GM12878 (cell line): ENCODE results near the gene ADGRV1. TPM values are rescaled to one million over a fixed set of nuclear protein-coding genes. Genes with fewer than 3 reads are reported as not detected.

Experiments
- ATAC-seq: fragments of 200-7000 bp; cut with Tn5 transposase; 3 replicates; pipeline ENCODE4 v1.9.1; 2020; ENCODE audit warnings: mild to moderate bottlenecking, moderate library complexity
- BruUV-seq: library from RNA; stranded (reverse); fragments of 400-500 nt; replicated peaks from 2 replicates; lab custom pipeline; 2021; lab: Mats Ljungman, UMichigan
- CTCF ChIA-PET: fragments of 300-600 bp; sonication (Branson Sonifier 250); formaldehyde crosslinking; extraction: SDS; loops from one replicate; lab custom pipeline; 2021; ENCODE audit warnings: inconsistent platforms; lab: Yijun Ruan, JAX
- POLR2A ChIA-PET: fragments of 350-600 bp; formaldehyde crosslinking; extraction: SDS; loops from one replicate; lab custom pipeline; 2021; ENCODE audit warnings: inconsistent platforms; lab: Charles Lee
- RAD21 ChIA-PET: fragments of 300-600 bp; sonication (Branson Sonifier 250); formaldehyde crosslinking; loops from one replicate; lab custom pipeline; 2023; ENCODE audit warnings: antibody characterized with exemption; ENCODE audit not compliant: unreplicated experiment; lab: Charles Lee
- SMC1A ChIA-PET: fragments of 300-600 bp; sonication (Branson Sonifier 250); formaldehyde crosslinking; loops from one replicate; lab custom pipeline; 2023; ENCODE audit not compliant: unreplicated experiment, uncharacterized antibody; lab: Charles Lee
- DNase-seq: peaks from one replicate; pipeline ENCODE4 v3.0.0-alpha.2; 2011; ENCODE audit warnings: low read depth, low spot score
- FAIRE-seq: peaks from 3 replicates; lab custom pipeline; 2011; peaks lifted over from hg19 to GRCh38; lab: Jason Lieb, UNC
- H2AFZ ChIP-seq: 2 replicates; pipeline ENCODE4 v1.6.0; 2011; ENCODE audit warnings: low read depth, low read length, control low read depth; ENCODE audit not compliant: control insufficient read depth
- H3K27ac ChIP-seq: 2 replicates; pipeline ENCODE4 v1.5.1; 2011; ENCODE audit warnings: control low read depth; ENCODE audit not compliant: control insufficient read depth, insufficient read depth
- H3K27me3 ChIP-seq, 2 experiments: replicated peaks in 1 of 2; 2 replicates each; pipeline versions ENCODE4 v1.6.0 to v1.6.1; 2011; ENCODE audit warnings: low read length in 1 of 2; ENCODE audit not compliant: control insufficient read depth in 2 of 2, insufficient read depth in 2 of 2
- H3K36me3 ChIP-seq, 2 experiments: 2 replicates each; pipeline ENCODE4 v1.5.1; 2011; ENCODE audit warnings: low read length in 1 of 2; ENCODE audit not compliant: control insufficient read depth in 2 of 2, insufficient read depth in 2 of 2
- H3K4me1 ChIP-seq: 2 replicates; pipeline ENCODE4 v1.6.1; 2011; ENCODE audit warnings: mild to moderate bottlenecking, low read length, moderate library complexity, mixed read lengths; ENCODE audit not compliant: control insufficient read depth, insufficient read depth
- H3K4me2 ChIP-seq: 2 replicates; pipeline ENCODE4 v1.6.0; 2011; ENCODE audit warnings: control low read depth; ENCODE audit not compliant: control insufficient read depth, insufficient read depth
- H3K4me3 ChIP-seq: fragments of 200-600 bp; sonication (generic); 2 replicates; pipeline ENCODE4 v1.5.1; 2016
- H3K79me2 ChIP-seq: 2 replicates; pipeline ENCODE4 v1.6.0; 2011; ENCODE audit warnings: low read length; ENCODE audit not compliant: control insufficient read depth, insufficient read depth
- H3K9ac ChIP-seq: 2 replicates; pipeline ENCODE4 v1.8.0; 2011; ENCODE audit warnings: low read length, control low read depth, mixed read lengths; ENCODE audit not compliant: control insufficient read depth, insufficient read depth
- H3K9me3 ChIP-seq: replicated peaks from 3 replicates; pipeline ENCODE4 v1.5.1; 2011; ENCODE audit warnings: mild to moderate bottlenecking, low read length; ENCODE audit not compliant: control insufficient read depth, insufficient read depth
- H4K20me1 ChIP-seq: 2 replicates; pipeline ENCODE4 v1.6.0; 2011; ENCODE audit not compliant: control insufficient read depth, insufficient read depth
- DPF2 ChIP-seq: fragments of 450-650 bp; IDR thresholded peaks from 2 replicates; pipeline ENCODE4 v1.6.1; 2017; ENCODE audit warnings: mild to moderate bottlenecking
- EZH2 ChIP-seq: IDR thresholded peaks from 2 replicates; pipeline ENCODE4 v1.6.1; 2012; ENCODE audit warnings: low read depth, mild to moderate bottlenecking, control low read depth, inconsistent platforms, low read length, borderline replicate concordance; ENCODE audit not compliant: control insufficient read depth
- IKZF2 ChIP-seq, 2 experiments: fragments of 450-650 bp; IDR thresholded peaks; 2 replicates each; pipeline ENCODE4 v1.6.1; 2017; ENCODE audit warnings: mild to moderate bottlenecking in 2 of 2, moderate library complexity in 2 of 2
- MEF2A ChIP-seq: IDR thresholded peaks from 2 replicates; pipeline ENCODE4 v1.6.1; 2011; ENCODE audit warnings: low read depth, mild to moderate bottlenecking, low read length, moderate library complexity; ENCODE audit not compliant: insufficient read depth
- MYB ChIP-seq: fragments of 150-350 bp; IDR thresholded peaks from 2 replicates; pipeline ENCODE4 v1.6.1; 2014; ENCODE audit warnings: mild to moderate bottlenecking, low read depth, low read length, borderline replicate concordance
- PAX5 ChIP-seq: IDR thresholded peaks from 2 replicates; pipeline ENCODE4 v1.6.1; 2011; ENCODE audit warnings: low read depth, low read length, borderline replicate concordance
- SRF ChIP-seq, 2 experiments: IDR thresholded peaks; 2 replicates each; pipeline ENCODE4 v1.6.1; 2011; ENCODE audit warnings: low read depth in 2 of 2, low read length in 2 of 2, mild to moderate bottlenecking in 1 of 2, moderate library complexity in 1 of 2
- TCF12 ChIP-seq: IDR thresholded peaks from 2 replicates; pipeline ENCODE4 v1.6.1; 2011; ENCODE audit warnings: low read depth, mild to moderate bottlenecking, low read length
- TCF3 ChIP-seq: IDR thresholded peaks from 2 replicates; pipeline ENCODE4 v1.6.1; 2012; ENCODE audit warnings: low read depth, mild to moderate bottlenecking, low read length, borderline replicate concordance; ENCODE audit not compliant: insufficient read depth
- YY1 ChIP-seq: IDR thresholded peaks from 2 replicates; pipeline ENCODE4 v1.6.1; 2011; ENCODE audit warnings: low read depth, mild to moderate bottlenecking, low read length
- WGBS: methylation state at CpG from one replicate; pipeline ENCODE4 v1.1.6; 2016; ENCODE audit warnings: low lambda C conversion rate; ENCODE audit not compliant: insufficient replicate concordance, insufficient coverage; ENCODE audit errors: missing lambda C conversion rate; 5-methylcytosine and 5-hydroxymethylcytosine counted together
- in situ Hi-C: fragments of 300-500 bp; cut with MboI; formaldehyde crosslinking; loops from 9 replicates; pipeline ENCODE4 v1.14.3; 2018; ENCODE audit warnings: mixed read lengths
- intact Hi-C: fragments of 100-400 bp; cut with micrococcal nuclease; formaldehyde crosslinking; loops from one replicate; pipeline ENCODE4 v1.14.2; 2022; ENCODE audit not compliant: unreplicated experiment
- polyA plus RNA-seq, 11 experiments: library from polyadenylated mRNA; depleted of rRNA in 4 of 11; unstranded in 6 of 11; stranded (reverse) in 5 of 11; fragments of >200 nt; fragmentation: Nextera tagmentation in 4 of 11; fragmentation: Illumina TruSeq in 1 of 11; extraction: Ambion mirVana in 4 of 11; extraction: Trizol in 1 of 11; gene quantifications; 1 replicate in 1 of 11; 2 replicates in 10 of 11; pipeline versions ENCODE4 v1.2.1 to v1.2.3, GENCODE V29; 2011 to 2016; ENCODE audit warnings: inconsistent platforms in 2 of 11, missing spikeins in 2 of 11, low read depth in 1 of 11
- total RNA-seq, 4 experiments: library from RNA; depleted of rRNA in 3 of 4; stranded (reverse); fragments of >200 nt in 3 of 4; fragmentation: Illumina TruSeq in 1 of 4; extraction: Trizol in 1 of 4; gene quantifications; 2 replicates each; pipeline versions ENCODE4 v1.2.1 to v1.2.3, GENCODE V29; 2013 to 2021
- TF ChIP-seq, protein P1 (sequence below): fragments of 450-650 bp; IDR thresholded peaks from 2 replicates; pipeline ENCODE4 v1.6.1; 2016; ENCODE audit warnings: mild to moderate bottlenecking
- TF ChIP-seq, protein P2 (sequence below): IDR thresholded peaks from 2 replicates; pipeline ENCODE4 v1.6.1; 2012; ENCODE audit warnings: low read depth, low read length, improper control_type of control experiment
- TF ChIP-seq, protein P3 (sequence below): IDR thresholded peaks from 2 replicates; pipeline ENCODE4 v1.6.1; 2012; ENCODE audit warnings: low read length, inconsistent platforms

The ADGRV1 gene
- total and polyA plus RNA-seq, 10 of the 15 experiments (the other 5 are each of a cell fraction or from before 2014, with no cell fraction given), result 0.04 to 8.1 (median 0.16) TPM; not detected in 1

GRCh38 chr5:91114658-91115057, 556.1 kb downstream of the ADGRV1 start:
- no peak for ATAC-seq
- H2AFZ ChIP-seq, result 0 out of 2 replicates have a peak overlapping the region, but pooled peaks have one; percentile 4
- H3K27me3 ChIP-seq, result no peaks in the 10 kb centered on the region
- no peak for DNase-seq
- no peak overlapping the region for H3K9ac ChIP-seq
- H3K36me3 ChIP-seq, result no peaks in the 10 kb centered on the region
- H3K9me3 ChIP-seq, result no peaks in the 10 kb centered on the region
- TF ChIP-seq IKZF2 (IDR thresholded peaks at IDR 0.05) (no peak), MEF2A (no peak), DPF2 (no peak), TCF3 (no peak), YY1 (no peak), SRF (IDR thresholded peaks at IDR 0.05; ENCODE audit: low read depth in 2 of 2, low read length in 2 of 2) (no peak), TCF12 (no peak), EZH2 (no peak), MYB (no peak), PAX5 (no peak)
- TF ChIP-seq, protein P1, sequence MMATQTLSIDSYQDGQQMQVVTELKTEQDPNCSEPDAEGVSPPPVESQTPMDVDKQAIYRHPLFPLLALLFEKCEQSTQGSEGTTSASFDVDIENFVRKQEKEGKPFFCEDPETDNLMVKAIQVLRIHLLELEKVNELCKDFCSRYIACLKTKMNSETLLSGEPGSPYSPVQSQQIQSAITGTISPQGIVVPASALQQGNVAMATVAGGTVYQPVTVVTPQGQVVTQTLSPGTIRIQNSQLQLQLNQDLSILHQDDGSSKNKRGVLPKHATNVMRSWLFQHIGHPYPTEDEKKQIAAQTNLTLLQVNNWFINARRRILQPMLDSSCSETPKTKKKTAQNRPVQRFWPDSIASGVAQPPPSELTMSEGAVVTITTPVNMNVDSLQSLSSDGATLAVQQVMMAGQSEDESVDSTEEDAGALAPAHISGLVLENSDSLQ, result no peak
- TF ChIP-seq, protein P2, sequence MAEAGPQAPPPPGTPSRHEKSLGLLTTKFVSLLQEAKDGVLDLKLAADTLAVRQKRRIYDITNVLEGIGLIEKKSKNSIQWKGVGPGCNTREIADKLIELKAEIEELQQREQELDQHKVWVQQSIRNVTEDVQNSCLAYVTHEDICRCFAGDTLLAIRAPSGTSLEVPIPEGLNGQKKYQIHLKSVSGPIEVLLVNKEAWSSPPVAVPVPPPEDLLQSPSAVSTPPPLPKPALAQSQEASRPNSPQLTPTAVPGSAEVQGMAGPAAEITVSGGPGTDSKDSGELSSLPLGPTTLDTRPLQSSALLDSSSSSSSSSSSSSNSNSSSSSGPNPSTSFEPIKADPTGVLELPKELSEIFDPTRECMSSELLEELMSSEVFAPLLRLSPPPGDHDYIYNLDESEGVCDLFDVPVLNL, result no peak
- TF ChIP-seq, protein P3, sequence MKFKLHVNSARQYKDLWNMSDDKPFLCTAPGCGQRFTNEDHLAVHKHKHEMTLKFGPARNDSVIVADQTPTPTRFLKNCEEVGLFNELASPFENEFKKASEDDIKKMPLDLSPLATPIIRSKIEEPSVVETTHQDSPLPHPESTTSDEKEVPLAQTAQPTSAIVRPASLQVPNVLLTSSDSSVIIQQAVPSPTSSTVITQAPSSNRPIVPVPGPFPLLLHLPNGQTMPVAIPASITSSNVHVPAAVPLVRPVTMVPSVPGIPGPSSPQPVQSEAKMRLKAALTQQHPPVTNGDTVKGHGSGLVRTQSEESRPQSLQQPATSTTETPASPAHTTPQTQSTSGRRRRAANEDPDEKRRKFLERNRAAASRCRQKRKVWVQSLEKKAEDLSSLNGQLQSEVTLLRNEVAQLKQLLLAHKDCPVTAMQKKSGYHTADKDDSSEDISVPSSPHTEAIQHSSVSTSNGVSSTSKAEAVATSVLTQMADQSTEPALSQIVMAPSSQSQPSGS, result no peak
- TF ChIP-seq, all 136 proteins: peak for 0
- Histone ChIP-seq H3K79me2 (no peaks in the 10 kb centered on the region), H3K4me3 (no peak overlapping the region), H3K4me2 (no peak overlapping the region), H3K4me1 (no peaks in the 10 kb centered on the region), H3K27ac (no peak overlapping the region), H4K20me1 (no peaks in the 10 kb centered on the region)
- CTCF ChIA-PET, result interaction anchor here (1.4 to 1.5 kb wide), 2 partner anchors 271 to 305 kb away, joined by 4 to 7 read pairs; no protein-coding TSS in a partner anchor
- FAIRE-seq, result no peak
- in situ Hi-C loops, result no loop called here
- RAD21 ChIA-PET, result no interaction called here
- SMC1A ChIA-PET, result interaction anchor here (1.6 kb wide), 1 partner anchor 16 kb away, joined by 3 read pairs; no protein-coding TSS in a partner anchor
- intact Hi-C loops, result no loop called here
- BruUV-seq, result no TSS peak
- 50% methylated on average over 2 of the region's 2 CpGs for WGBS
- POLR2A ChIA-PET, result no interaction called here
